ES-I3 (cell line): ENCODE measurements around the gene SIX1.

Source experiments
- H3K36me3 ChIP-seq: 2 replicates; pipeline ENCODE4 v1.6.1; 2013; ENCODE audit warnings: mild to moderate bottlenecking, low read length, control low read depth, moderate library complexity; ENCODE audit not compliant: insufficient read depth
- H3K4me1 ChIP-seq: 2 replicates; pipeline ENCODE4 v1.6.1; 2013; ENCODE audit warnings: mild to moderate bottlenecking, control low read depth, low read length; ENCODE audit not compliant: insufficient read depth
- H3K9ac ChIP-seq: 2 replicates; pipeline ENCODE4 v1.6.1; 2013; ENCODE audit warnings: low read depth, mild to moderate bottlenecking, low read length, moderate library complexity
- H3K9me3 ChIP-seq: 2 replicates; pipeline ENCODE4 v1.6.1; 2013; ENCODE audit warnings: mild to moderate bottlenecking, low read length, moderate library complexity; ENCODE audit not compliant: control insufficient read depth, insufficient read depth

SIX1 gene

GRCh38 chr14:60658909-60659585 is 9.8 kb upstream of the SIX1 start:
- Histone ChIP-seq H3K9ac (no peak overlapping the region), H3K4me1 (peaks cover 8% of the 10 kb centered on the region; the same call in 1 of the 2 replicates), H3K9me3 (no peaks in the 10 kb centered on the region), H3K36me3 (no peaks in the 10 kb centered on the region)

DNA sequence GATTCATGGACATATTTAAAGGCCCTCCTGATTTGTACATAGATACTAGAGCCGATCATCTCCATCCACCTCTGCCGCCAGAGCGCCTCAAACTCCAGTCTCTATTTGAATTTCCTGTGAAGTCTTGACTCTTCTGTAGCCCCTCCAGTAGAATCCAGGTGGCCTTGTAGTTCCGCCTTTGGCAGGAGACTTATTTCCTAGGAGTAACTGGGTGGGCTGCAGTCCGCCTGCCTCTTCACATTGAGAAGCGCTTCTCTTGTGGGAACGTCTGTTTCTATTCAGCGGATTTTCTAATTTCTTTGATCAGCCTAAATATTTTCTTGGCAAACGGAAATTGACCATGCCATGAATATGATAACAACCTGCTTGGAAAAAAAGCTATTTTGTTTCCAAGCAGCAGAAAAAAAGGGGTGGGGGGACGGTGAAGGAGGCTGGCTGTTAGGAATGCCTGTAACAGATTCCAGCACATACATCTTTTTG is 9.0 kb upstream of the SIX1 start:
- Histone ChIP-seq H3K4me1 (peaks cover 8% of the 10 kb centered on the region; the same call in 1 of the 2 replicates), H3K9ac (peak overlapping the region; percentile 83; the same call in 1 of the 2 replicates), H3K9me3 (no peaks in the 10 kb centered on the region), H3K36me3 (no peaks in the 10 kb centered on the region)

- no peaks in the 10 kb centered on the region for H3K36me3 ChIP-seq
- peak overlapping the region; percentile 83 for H3K9ac ChIP-seq
- no peaks in the 10 kb centered on the region for H3K9me3 ChIP-seq
- H3K4me1 ChIP-seq: peaks cover 8% of the 10 kb centered on the region
Observed at GRCh38 chr14:60657456-60658210, 8.4 kb upstream of the SIX1 start.

- peaks cover 8% of the 10 kb centered on the region for H3K4me1 ChIP-seq
- H3K9me3 ChIP-seq: no peaks in the 10 kb centered on the region
- peak overlapping the region; percentile 83; the same call in 1 of the 2 replicates for H3K9ac ChIP-seq
Observed at GRCh38 chr14:60656686-60657455, 7.6 kb upstream of the SIX1 start.

DNA sequence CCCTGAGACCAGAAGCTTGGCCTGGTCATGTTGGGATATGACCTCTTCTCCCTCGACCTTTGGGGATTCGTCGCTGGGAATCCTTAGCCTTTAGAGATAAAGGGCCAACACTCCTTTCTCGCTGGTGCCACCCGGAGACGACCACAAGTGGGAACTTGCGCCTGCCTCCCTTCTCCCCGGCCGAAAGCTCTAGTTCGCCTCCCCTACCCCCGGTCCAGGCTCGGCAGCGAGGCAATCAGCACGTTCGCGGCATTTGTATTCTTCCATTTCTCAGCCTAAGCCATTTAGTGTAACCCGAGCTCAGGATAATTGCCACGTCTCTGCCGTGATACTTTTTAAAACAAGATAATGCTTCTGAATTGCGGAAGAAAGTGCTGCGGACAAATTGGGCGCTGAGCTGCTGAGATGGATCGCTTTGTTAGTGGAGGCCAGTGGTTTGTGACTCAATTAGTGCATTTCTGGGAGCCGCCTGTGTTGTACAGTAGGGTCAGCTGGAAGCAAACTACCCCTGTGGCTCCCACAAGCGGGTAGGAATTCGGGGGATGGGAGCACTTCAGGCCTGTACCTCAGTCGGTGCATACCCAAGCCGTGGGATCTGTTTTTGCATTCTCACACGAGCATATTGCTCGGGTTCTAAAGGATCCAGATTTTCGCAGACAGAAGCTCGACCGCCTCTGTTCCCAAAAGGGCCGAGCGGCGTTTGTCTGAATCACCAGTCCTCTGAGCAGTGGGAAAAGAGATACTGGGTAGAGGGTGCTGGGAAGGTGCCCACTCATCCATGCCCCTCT is 6.8 kb upstream of the SIX1 start:
- Histone ChIP-seq H3K36me3 (no peaks in the 10 kb centered on the region), H3K9me3 (no peaks in the 10 kb centered on the region), H3K4me1 (peaks cover 8% of the 10 kb centered on the region), H3K9ac (peak overlapping the region; percentile 83; the same call in 1 of the 2 replicates)

More at GRCh38 chr14:60656686-60657455, 7.6 kb upstream of the SIX1 start:
- H3K36me3 ChIP-seq: no peaks in the 10 kb centered on the region

DNA sequence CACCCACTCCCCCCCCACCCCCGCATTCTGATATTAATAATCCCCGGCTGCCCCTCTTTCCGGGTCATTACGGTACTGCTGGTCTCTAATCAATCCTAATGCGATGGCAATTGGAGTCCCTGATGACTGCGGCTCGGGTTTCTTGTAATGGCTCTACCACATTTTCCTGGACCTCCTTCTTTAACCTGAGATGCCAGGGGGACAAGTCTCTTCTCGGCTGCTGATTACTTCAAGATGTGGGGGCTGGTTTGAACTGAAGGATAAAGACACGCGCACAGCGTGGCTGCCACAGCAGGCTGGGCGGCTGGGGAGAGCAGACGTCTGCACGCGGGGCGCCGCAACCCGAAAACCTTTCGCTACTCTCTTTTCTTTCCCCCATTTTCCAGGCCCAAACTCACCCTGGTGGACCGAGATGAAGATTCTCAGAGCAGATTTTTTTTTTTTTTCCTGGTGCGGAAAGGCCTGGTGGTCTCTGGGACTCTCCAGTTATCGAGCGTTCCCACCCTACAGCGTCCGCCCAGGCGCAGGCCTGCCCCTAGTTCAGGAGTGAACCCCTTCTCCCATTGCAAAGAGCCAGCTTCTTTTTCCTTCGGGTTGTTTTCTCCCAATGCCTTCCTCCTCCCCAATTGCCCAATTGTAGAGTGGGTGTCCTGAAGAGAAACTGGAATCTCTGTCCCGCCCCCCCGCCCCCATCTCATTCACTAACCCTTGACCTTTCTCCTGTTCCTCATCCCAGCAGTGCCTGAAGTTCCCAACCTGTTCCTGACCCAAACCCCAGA is 6.0 kb upstream of the SIX1 start:
- Histone ChIP-seq H3K9ac (peak overlapping the region; percentile 83; the same call in 1 of the 2 replicates), H3K36me3 (no peaks in the 10 kb centered on the region), H3K9me3 (no peaks in the 10 kb centered on the region), H3K4me1 (peaks cover 8% of the 10 kb centered on the region)

- Histone ChIP-seq H3K36me3 (no peaks in the 10 kb centered on the region), H3K9ac (no peak overlapping the region), H3K4me1 (peaks cover 8% of the 10 kb centered on the region), H3K9me3 (no peaks in the 10 kb centered on the region)
Observed at GRCh38 chr14:60654334-60654821, 5.1 kb upstream of the SIX1 start.

DNA sequence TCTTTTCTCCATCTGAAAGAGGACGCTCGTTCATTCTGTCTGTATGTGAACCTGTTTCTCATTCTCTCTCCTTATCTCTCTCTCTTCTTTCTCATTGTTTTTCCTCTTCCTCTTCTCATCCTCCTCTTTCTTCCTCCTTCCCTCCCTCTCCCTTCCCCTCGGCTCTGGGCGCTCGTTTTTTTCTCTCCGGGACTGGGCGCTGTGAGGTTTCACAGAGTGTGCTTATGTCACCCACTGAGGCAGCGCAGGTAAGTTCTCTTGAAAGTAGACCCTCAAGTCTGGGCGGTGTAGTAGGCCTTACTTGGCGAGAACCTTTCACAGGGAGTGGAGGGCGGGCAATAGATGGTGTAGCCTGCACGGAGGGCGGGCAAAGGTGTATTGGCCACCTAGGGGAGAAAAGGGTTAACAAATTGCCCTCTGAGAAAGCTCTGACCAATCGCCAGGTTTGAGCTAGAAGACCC is 4.5 kb upstream of the SIX1 start:
- Histone ChIP-seq H3K9me3 (no peaks in the 10 kb centered on the region), H3K4me1 (peaks cover 2% of the 10 kb centered on the region), H3K9ac (no peak overlapping the region; the same call in 1 of the 2 replicates), H3K36me3 (no peaks in the 10 kb centered on the region)

DNA sequence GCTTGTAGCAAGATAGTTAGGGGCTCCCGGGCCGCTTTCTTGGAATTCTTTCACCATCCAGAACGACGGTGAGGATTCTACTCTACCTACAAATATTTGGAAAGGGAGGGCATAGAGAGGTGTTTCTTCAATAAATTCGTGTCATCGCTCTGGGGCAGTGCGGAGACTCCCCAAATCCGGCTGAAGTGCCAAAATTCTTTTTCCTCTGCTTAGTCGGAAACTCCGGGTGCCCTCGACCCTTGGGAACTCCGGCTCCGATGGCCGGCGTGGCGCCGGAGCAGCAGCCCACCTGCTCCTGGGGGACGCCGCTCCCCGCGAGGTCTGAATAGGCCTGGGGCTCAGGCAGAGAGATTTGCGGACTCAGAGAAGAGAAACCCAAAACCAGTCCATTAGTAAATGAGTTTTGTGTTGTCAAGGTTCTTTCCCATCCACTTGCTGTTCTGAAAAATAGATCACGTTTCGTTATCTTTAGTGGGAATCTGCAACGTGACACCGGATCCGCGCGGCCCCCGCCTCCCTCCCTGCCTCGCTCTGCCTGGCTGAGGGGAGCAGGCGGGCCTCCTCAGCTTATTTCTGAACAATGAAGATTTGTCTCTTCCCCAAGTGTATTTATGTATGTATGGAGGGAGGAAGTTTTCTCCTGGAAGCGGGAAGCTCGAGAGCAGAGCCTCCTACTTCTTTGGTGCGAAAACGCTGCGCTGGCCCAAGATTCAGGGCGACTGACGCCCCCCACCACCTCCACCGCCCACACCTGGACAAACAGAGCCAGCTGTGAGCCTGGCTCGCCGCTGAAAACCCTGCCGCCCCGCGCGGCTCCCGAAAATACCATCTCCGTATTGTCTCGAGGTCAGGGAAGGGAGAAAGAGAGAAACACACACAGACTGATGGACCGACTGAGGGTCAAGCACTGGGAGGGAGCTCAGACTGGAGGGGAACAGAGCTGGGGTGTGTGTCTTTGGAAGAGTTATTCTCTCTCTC is 3.7 kb upstream of the SIX1 start:
- peak overlapping the region; percentile 30; the same call in 1 of the 2 replicates for H3K9ac ChIP-seq
- no peaks in the 10 kb centered on the region for H3K36me3 ChIP-seq
- no peaks in the 10 kb centered on the region for H3K9me3 ChIP-seq
- H3K4me1 ChIP-seq: no peaks in the 10 kb centered on the region; the same call in none of the 2 replicates

GRCh38 chr14:60651796-60652673 is 2.8 kb upstream of the SIX1 start:
- Histone ChIP-seq H3K36me3 (no peaks in the 10 kb centered on the region), H3K4me1 (no peaks in the 10 kb centered on the region; the same call in none of the 2 replicates), H3K9ac (no peak overlapping the region), H3K9me3 (no peaks in the 10 kb centered on the region)

DNA sequence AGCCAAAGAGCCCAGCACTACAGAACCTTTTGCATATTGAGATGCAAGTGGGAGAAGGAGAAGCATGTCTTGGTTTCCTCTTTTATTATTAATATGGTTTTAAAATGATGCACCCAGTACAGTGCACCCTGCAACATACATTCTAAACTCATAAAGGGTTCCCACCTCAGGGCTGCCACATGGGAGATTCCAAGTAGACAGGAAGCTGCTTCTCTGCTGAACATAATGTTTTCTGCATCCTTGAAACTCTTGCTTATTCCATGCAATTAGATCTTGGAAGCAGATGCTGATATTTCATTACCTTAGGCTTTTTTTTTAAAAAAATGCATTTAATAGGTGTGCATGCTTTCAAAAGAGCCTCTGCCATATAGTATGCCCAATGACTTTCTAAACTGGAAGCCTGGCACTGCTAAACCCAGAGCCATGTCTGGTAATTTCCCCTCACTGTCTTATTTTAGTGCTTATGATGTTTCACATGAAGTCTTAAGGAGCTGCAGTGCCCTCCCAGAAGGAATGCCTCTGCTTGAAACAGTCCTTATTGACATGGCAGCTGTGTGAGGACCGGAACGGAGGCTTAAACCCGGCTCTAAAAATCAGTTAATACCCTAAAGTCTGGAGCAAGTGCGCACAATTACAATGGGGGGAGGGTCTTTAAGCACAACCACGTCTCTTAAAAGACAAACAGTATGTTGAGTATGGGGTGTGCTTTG is 2.0 kb upstream of the SIX1 start:
- H3K9ac ChIP-seq: no peak overlapping the region
- H3K4me1 ChIP-seq: peaks cover 4% of the 10 kb centered on the region
- no peaks in the 10 kb centered on the region for H3K36me3 ChIP-seq
- H3K9me3 ChIP-seq: no peaks in the 10 kb centered on the region
